AG08395 (cell line): ENCODE data around the gene EHD4.

ENCODE experiments used
- DNase-seq: peaks from one replicate; pipeline ENCODE4 v3.0.0; 2012; ENCODE audit warnings: mixed read lengths, low spot score

Gene EHD4

GRCh38 chr15:41972253-41973242 is at the start of gene EHD4:
EHD4 (minus strand) TSS chr15:41972557; CDS start chr15:41972494, 63 bp downstream.
- peak; percentile 99 for DNase-seq

GRCh38 chr15:42021593-42021992 is 49.2 kb upstream of the EHD4 start:
- DNase-seq = no peak

GRCh38 chr15:42020713-42021273 is 48.4 kb upstream of the EHD4 start, which contains the start of gene PLA2G4E:
PLA2G4E (minus strand) TSS chr15:42021042; CDS start chr15:42021030, 12 bp downstream.
- no peak for DNase-seq

GRCh38 chr15:42018306-42019224 is 46.2 kb upstream of the EHD4 start:
- DNase-seq = no peak

GRCh38 chr15:42016971-42017370 is 44.6 kb upstream of the EHD4 start:
- no peak for DNase-seq

GRCh38 chr15:42014406-42014805 is 42.0 kb upstream of the EHD4 start:
- DNase-seq = no peak

- DNase-seq = no peak
These were observed 40.6 kb upstream of the EHD4 start for GRCh38 chr15:42012928-42013482.

- no peak for DNase-seq
These were observed 39.9 kb upstream of the EHD4 start for GRCh38 chr15:42012241-42012640.

GRCh38 chr15:42011074-42011473 is 38.7 kb upstream of the EHD4 start:
- no peak for DNase-seq

- DNase-seq = no peak
These were observed 38.1 kb upstream of the EHD4 start for GRCh38 chr15:42010434-42010833.

- no peak for DNase-seq
These were observed 37.1 kb upstream of the EHD4 start for GRCh38 chr15:42009474-42009873.

- no peak for DNase-seq
These were observed 36.7 kb upstream of the EHD4 start for GRCh38 chr15:42009022-42009421.

- no peak for DNase-seq
These were observed 35.0 kb upstream of the EHD4 start for GRCh38 chr15:42007386-42007785.

- DNase-seq = no peak
These were observed 30.0 kb upstream of the EHD4 start for GRCh38 chr15:42002333-42002732.

- DNase-seq = no peak
These were observed 28.9 kb upstream of the EHD4 start for GRCh38 chr15:42001236-42001635.

- no peak for DNase-seq
These were observed 27.2 kb upstream of the EHD4 start for GRCh38 chr15:41999290-42000285.

- DNase-seq = no peak
These were observed 25.5 kb upstream of the EHD4 start for GRCh38 chr15:41997845-41998244.

GRCh38 chr15:41996921-41997592 is 24.7 kb upstream of the EHD4 start:
- DNase-seq = no peak

GRCh38 chr15:41996376-41996775 is 24.0 kb upstream of the EHD4 start:
- no peak for DNase-seq

- no peak for DNase-seq
These were observed 23.1 kb upstream of the EHD4 start for GRCh38 chr15:41995476-41995855.
